Smooth muscle cell of the brain vasculature (primary cell): ENCODE measurements around the gene BRD2.

Experiments
- DNase-seq: peaks from one replicate; pipeline ENCODE4 v3.0.0-alpha.2; 2012; ENCODE audit warnings: low read depth, low spot score

The BRD2 gene

GRCh38 chr6:32949113-32949512 is 19.3 kb upstream of the BRD2 start:
- DNase-seq, result no peak

DNA sequence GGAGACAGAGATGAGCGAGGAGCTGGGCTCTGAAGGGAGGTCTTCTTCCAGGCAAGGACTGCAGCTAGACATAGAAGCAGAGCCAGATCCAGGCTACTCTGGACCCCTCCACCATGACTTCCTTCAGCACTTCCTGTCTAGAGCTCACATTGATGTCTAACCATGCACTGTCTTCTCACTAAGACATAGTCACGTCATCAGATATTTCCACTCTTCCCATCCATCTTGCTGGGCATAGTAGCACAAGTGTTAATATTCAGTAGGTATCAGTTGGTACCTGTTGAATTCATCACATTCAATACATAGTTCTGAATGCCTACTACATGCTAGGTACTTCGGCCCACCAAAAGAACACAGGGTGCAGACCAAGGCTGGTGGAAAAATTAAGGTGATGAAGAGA is 18.4 kb upstream of the BRD2 start:
- DNase-seq, result no peak

GRCh38 chr6:32950449-32950848 is 17.9 kb upstream of the BRD2 start:
- DNase-seq, result no peak

GRCh38 chr6:32952817-32953739 is 15.3 kb upstream of the BRD2 start, which contains the start of gene HLA-DMA:
Gene HLA-DMA, minus strand, starts transcription at chr6:32953097. Its CDS starts 61 bp downstream, at chr6:32953036.
- DNase-seq, result peak; percentile 85

DNA sequence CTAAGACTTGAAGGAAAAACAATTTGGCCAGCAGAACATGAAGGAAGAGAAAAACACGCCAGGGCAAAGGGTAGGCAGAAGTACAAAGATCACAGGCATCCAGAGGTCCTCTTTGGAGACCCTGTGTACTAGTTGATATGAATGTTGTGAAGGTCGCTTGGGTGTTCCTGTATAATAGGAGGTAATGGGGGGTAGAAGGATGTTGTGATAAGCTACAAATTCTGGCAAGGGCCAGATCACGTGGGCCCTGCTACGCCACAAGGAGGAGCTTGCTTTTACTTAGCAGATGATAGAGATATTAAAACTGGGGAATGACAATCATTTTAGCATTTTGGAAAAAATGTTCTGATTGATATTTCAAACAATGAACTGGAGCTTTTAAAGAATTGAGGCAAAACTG is 14.6 kb upstream of the BRD2 start:
- no peak for DNase-seq

GRCh38 chr6:32954267-32954666 is 14.1 kb upstream of the BRD2 start:
- no peak for DNase-seq

DNA sequence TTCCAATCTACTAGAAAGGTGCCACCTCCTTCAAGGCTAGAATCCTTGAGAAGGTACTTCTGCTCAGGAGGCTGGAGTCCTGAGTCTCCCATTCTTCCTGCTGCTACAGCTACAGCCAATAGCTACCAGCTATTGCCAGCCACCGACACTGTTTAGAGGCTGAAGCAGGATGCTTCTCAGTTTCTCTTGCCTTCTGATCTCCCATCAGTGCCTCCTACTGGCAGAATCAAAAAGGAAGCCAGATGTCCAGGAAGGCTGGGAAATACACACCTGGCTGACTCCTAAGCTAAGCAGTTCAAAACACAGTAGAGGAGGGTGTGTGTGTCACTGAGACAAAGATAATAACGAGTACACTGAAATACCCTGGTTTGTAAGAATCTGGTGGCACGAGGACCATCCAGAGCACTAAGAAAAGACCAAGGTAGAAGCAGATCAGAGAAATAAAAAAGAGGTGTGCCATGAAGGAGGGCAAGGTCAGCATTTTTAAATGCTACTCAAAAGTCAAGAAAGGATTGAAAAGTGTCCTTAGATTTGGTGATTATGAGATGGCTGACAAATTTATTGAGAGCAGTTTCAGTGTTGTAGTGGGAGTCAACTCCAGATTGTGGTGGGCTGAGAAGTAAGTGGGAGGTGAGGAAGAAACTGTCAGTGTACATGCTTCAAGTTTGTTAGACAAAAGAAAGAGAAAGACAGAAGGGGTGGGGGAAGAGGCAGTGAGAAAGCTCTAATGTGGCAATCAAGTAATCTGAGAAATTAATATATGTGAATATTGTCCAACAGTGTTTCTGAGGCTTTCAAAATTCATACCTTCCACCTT is 13.2 kb upstream of the BRD2 start:
- no peak for DNase-seq

DNA sequence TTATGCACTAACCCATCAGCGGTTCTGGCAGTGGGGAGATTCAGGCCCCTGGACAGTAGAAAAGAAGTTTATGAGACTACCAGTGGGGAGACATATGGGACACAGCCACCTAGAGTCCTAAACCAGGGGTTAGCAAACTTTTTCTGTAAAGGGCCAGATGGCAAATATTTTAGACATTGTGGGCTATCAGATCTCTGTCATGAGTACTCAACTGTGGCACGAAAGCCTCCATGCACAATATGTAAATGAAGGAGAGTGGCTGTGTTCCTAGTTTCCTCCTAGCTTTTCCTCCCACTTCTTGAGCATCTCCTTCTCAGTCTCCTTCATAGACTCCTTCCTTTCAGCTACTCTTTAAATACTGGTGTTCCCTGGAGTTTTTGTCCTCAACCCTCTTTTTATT is 12.2 kb upstream of the BRD2 start:
- no peak for DNase-seq

DNA sequence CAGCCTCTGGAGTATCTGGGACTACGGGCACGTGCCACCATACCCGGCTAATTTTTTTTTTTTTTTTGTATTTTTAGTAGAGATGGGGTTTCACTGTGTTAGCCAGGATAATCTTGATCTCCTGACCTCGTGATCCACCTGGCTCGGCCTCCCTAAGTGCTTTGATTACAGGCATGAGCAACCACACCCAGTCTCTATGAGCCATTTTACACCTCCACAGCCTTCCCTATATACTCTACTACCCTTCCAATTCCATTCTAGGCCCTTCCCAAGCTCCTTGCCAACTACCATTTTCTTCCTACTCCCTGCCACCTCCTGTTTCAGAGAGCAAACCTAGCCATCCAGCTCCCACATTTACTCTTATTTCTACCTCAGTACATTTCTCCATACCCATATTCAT is 7.8 kb upstream of the BRD2 start:
- DNase-seq, result no peak

DNA sequence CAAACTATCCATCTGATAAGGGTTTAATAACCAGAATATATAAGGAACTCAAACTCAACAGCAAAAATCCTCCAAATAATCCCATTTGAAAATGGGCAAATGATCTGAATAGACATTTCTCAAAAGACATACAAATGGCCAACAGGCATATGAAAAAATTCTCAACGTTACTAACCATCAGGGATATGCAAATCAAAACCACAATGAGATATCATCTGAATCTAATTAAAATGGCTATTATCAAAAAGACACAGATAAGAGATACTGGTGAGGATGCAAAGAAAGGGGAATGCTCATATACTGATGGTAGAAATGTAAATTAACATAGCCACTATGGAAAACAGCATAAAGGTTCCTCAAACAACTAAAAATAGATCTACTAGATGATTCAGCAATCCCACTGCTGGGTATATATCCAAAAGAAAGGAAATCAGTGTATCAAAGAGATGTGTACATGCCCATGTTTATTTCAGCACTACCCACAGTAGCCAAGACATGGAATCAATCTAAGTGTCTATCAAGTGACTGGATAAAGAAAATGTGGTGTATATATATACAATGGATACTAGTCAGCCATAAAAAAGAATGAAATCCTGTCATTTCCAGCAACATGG is 6.1 kb upstream of the BRD2 start:
- DNase-seq, result no peak

DNA sequence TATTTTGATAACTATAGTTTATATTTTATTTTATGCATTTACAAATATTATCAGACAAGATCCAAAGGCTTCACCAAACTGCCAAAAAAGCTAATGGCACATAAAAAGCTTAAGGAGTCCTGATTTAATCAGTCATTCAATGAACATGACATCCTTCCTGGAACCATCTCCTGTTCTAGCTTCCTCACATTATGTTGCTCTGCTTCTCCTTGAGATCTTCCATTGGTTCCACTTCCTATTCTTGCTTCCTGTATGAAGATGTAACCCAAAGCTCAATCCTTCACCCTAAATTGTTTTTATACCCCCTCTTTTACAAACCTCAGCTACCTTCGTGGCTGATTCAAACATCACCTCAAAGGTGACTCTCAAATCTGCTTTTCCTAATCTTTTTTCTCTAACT is 4.5 kb upstream of the BRD2 start:
- no peak for DNase-seq

GRCh38 chr6:32964776-32965175 is 3.6 kb upstream of the BRD2 start:
- no peak for DNase-seq

GRCh38 chr6:32967151-32968091 is 973 bp upstream of the BRD2 start:
- no peak for DNase-seq

- DNase-seq, result no peak
These were observed 682 bp downstream of the BRD2 start for GRCh38 chr6:32968867-32969684.

DNA sequence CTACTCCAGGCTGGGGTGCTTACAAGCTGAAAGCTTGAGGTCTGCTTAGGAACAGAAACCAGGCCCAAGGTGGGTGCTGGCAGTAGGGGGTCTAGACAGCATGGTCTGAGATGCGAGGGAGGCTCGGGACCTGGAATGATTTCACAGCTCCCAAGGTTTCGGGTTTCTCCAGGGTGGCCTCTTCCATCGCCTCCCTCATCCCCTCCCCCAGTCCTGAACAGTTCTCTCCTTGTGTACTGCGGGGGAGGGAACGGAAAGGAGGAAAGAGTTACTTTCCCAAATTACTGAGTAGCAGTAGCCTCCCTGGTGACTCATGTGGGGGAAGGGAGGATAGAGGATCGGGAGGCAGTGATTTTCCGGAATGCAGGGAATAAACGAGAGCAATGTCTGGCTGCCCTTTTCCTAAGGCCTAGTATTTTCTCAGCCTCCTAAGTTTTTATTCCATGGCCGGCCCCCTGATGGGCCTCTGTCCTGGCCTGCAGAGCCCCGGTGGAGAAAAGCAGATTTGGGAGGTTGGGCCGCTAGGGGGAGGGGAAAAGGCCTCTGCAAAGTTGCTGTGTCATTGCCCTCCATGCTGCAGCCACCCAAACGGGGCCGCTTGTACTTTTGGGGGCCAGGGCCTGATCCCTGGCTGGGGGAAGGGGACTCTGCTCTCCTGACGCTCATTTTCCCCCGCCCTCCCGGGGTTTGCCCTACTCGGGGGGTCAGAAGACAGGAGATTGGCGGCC is 1.5 kb downstream of the BRD2 start:
- DNase-seq, result peak; percentile 88

DNA sequence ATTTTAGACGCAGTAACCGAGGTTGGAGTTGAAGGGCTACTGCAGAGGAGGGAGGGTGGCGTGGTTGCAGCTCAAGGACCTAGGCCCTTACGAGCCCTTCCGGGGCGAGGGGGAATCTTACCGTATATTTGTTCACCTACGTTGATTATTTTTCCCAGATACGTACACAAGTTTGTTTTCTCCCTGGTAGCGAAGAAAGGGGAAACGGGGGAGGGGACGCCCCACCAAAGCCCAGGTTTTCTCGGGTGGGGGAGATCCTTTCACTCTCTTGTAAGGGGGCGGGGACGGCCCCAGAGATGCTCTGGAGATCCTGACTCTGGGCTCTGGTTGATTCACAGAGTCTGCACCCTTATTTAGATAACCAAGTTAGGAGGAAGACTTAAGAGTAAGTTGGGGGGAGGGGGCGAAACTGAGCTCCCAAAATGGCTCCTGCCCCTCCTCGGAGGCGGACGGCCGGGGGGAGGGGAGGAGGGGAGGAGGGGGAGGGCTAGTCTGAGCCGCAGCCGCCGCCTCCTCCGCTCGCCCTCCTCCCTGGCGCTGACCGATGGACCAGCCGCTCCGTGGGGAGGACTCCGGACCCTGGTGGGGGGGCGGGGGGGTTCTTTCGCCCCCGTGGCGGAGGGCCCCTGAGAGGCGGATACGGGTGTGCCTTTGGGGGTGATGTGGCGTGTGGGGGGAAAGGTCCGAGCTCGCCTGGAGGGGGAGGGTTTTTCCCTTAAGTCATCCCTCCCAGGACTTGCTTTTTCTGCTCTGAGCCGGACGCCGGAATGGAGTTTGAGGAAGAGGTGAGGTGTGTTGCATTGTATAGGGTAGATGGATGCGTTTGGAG is 2.2 kb downstream of the BRD2 start:
- peak; percentile 79 for DNase-seq

DNA sequence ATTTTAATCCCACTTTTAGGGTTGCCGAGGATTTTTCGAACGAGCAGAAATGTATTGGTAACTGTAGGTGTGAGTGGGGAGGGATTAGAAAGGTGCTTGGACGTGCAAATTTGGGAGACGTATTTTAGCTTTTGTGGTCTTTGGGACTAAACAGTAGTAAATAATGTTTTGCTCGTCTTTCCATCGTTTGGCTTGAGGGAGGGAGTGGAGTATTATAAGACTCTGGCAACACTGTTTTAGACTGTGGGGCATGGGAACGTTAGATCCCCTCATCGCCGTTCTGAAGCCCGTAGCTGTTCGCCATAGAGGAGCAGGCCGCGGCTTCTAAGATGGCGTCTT is 2.8 kb downstream of the BRD2 start:
- DNase-seq, result no peak

DNA sequence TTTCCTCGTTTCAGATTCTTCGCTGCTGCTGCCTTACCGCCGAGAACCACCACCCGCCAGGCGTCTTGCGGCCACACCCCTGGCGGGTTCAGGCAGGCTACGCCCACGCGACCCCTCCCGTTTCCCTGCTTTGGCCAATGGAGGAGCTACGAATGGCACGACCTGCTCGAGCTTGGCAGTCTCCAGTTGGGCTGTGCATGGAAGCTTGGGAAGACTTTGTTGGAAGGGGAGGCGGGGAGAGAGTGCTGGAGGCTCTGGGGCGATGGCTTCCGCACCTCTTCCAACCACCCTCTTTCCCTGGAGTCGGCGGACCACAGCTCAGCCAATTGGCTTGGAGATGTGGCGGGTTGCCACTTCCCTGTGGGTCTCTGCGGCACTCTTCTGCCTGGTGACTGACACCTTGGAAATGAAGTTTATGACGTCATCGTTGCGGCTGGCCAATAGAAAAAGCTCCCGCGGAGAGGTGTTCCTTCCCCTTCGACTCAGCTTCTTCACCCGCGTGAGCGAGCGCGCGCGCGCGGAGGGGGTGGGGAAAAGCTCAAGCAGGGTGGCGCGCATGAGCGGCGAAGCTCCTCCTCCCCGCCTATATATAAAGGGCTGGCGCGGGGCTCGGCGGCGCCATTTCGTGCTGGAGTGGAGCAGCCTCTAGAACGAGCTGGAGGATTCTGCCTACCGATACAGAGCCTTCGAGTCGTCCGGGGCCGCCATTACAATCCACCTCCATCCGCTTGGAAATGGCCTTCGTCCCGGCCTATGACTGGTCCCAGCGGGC is 3.4 kb downstream of the BRD2 start:
- DNase-seq, result peak; percentile 99
